Measurements from ENCODE around the gene WDR93. TPM values are rescaled to one million over a fixed set of nuclear protein-coding genes. Genes with fewer than 3 reads are reported as not detected.

The WDR93 gene
- total and polyA plus RNA-seq, 2 of the 4 experiments (the other 2 are of a cell fraction): not detected

DNA sequence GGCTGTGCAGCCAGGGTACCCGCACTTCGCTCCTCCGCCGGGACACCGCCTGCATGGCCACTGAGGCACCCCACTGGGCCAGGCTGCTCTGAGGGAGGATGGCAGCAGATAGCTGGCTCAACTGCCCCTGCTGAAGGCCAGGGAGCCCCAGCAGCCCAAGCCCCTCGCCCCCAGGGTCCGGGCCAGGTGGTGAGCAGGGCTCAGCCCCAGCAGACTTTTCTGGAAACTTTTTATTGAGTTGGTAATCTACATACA, 23.0 kb upstream of the WDR93 start:
- Histone ChIP-seq H2BK20ac (ENCODE audit: low read depth, low read length) (no peak overlapping the region), H3K4me1 (ENCODE audit: control insufficient read depth, insufficient read depth, low read length) (peaks cover 9% of the 10 kb centered on the region), H4K5ac (ENCODE audit: low read depth, low read length) (no peak overlapping the region), H4K8ac (ENCODE audit: low read depth in 2 of 2, low read length in 2 of 2) (no peak overlapping the region), H2AFZ (replicated peaks; ENCODE audit: low read length, poor library complexity) (no peak overlapping the region), H2BK15ac (ENCODE audit: low read depth, low read length) (no peak overlapping the region), H3K9ac (ENCODE audit: low read depth, low read length) (no peak overlapping the region), H4K91ac (ENCODE audit: insufficient read depth, low read depth, low read length) (no peak overlapping the region), H3K4ac (ENCODE audit: low read depth, low read length) (no peak overlapping the region), H3K27ac (ENCODE audit: insufficient read depth, low read length) (no peak overlapping the region), H2AK9ac (replicated peaks; ENCODE audit: low read depth, low read length, poor library complexity) (no peak overlapping the region), H3K23ac (ENCODE audit: low read depth, low read length) (no peak overlapping the region), H3K27me3 (ENCODE audit: control insufficient read depth, insufficient read depth, low read length) (no peaks in the 10 kb centered on the region), H2BK120ac (ENCODE audit: low read depth, low read length) (no peak overlapping the region), H3K18ac (ENCODE audit: low read depth, low read length) (no peak overlapping the region), H3K9me3 (ENCODE audit: control insufficient read depth, insufficient read depth, low read length) (no peaks in the 10 kb centered on the region), H2BK5ac (ENCODE audit: low read depth, low read length, poor library complexity, severe bottlenecking) (no peak overlapping the region), H3K4me2 (ENCODE audit: low read depth, low read length) (no peak overlapping the region), H2AK5ac (ENCODE audit: low read depth, low read length) (no peak overlapping the region), H3K56ac (ENCODE audit: extremely low read depth, insufficient read depth, low read length) (no peak overlapping the region), H3K9me1 (ENCODE audit: insufficient read depth, low read length) (peaks cover 14% of the 10 kb centered on the region), H3K14ac (replicated peaks; ENCODE audit: low read depth, low read length) (no peak overlapping the region), H3K4me3 (ENCODE audit: insufficient read depth, low read depth, low read length) (no peak overlapping the region), H3K79me1 (ENCODE audit: low read depth in 1 of 2, low read length in 2 of 2) (peaks cover 0 to under 1% of the 10 kb centered on the region in 2 experiments; a peak in 1 of 4 replicates), H4K20me1 (ENCODE audit: insufficient read depth, low read length) (no peaks in the 10 kb centered on the region), H3K36me3 (ENCODE audit: control insufficient read depth, insufficient read depth, low read length) (no peaks in the 10 kb centered on the region)
- in situ Hi-C loops (cut with MboI; ENCODE audit: low sequenced_read_pairs) (no loop called here), intact Hi-C loops (cut with micrococcal nuclease) (no loop called here), dilution Hi-C loops (cut with HindIII; ENCODE audit: low sequenced_read_pairs, unreplicated experiment) (no loop called here)
- BruUV-seq (replicated peaks): no TSS peak
- CTCF ChIA-PET: no interaction called here
- POLR2A ChIA-PET (ENCODE audit: unreplicated experiment): no interaction called here
- 91% methylated on average over 5 of the region's 7 CpGs; no CpG with 5 or more reads in 1 of the 2 experiments for WGBS, 2 experiments (ENCODE audit: extremely low coverage in 2 of 2, insufficient read length in 1 of 2)
- ATAC-seq (ENCODE audit: low read depth) (no peak), DNase-seq (no peak)
- no peak for TF ChIP-seq NFE2L2 (IDR thresholded peaks at IDR 0.05; ENCODE audit: low read depth, low read length)
- TF ChIP-seq BHLHE40 (IDR thresholded peaks at IDR 0.05; ENCODE audit: low read depth, low read length): no peak
- TF ChIP-seq RCOR1 (IDR thresholded peaks at IDR 0.05; ENCODE audit: insufficient replicate concordance, low read length): no peak

Measured in IMR-90 (cell line).